Mucosa of descending colon (tissue), 3 donors: ENCODE results near the gene SPSB1. TPM values are rescaled to one million over a fixed set of nuclear protein-coding genes. Genes with fewer than 3 reads are reported as not detected.

Source experiments
- ATAC-seq: fragments of 200-7000 bp; cut with Tn5 transposase; one replicate; pipeline ENCODE4 v1.9.1; 2020; ENCODE audit warnings: mild to moderate bottlenecking, moderate library complexity
- DNase-seq, 3 donors: peaks; one replicate each; pipeline ENCODE4 v3.0.0-alpha.2; 2020
- H3K36me3 ChIP-seq: fragments of 200-600 bp; one replicate; pipeline ENCODE4 v1.8.0; 2021; ENCODE audit warnings: low read depth, mild to moderate bottlenecking
- H3K4me1 ChIP-seq: fragments of 200-600 bp; one replicate; pipeline ENCODE4 v1.8.0; 2021; ENCODE audit warnings: low read depth, mild to moderate bottlenecking
- H3K4me3 ChIP-seq: fragments of 200-600 bp; one replicate; pipeline ENCODE4 v1.8.0; 2021; ENCODE audit warnings: mild to moderate bottlenecking
- H3K9me3 ChIP-seq: fragments of 200-600 bp; one replicate; pipeline ENCODE4 v1.8.0; 2021; ENCODE audit warnings: mild to moderate bottlenecking
- intact Hi-C, 2 donors: fragments of 100-400 bp; cut with DNase I in 1 of 2; cut with micrococcal nuclease in 1 of 2; formaldehyde crosslinking; loops; one replicate each; pipeline versions ENCODE4 v1.11.0 to v1.11.1; 2022; cut with DNase I, micrococcal nuclease
- total RNA-seq, 3 donors: library from RNA; stranded (reverse); fragmentation: NEBNext Ultra II Directional in 2 of 3; extraction: Animal tissue kit (Norgen Biotek cat#: 25700) in 2 of 3; gene quantifications; one replicate each; pipeline versions ENCODE4 v1.2.1 to v1.2.4, GENCODE V29; 2021 to 2023
- TF ChIP-seq, protein P1 (sequence below): fragments of 200-600 bp; IDR thresholded peaks from one replicate; pipeline ENCODE4 v1.8.0; 2022; ENCODE audit warnings: antibody characterized with exemption, mild to moderate bottlenecking
- donor health status: DM: no; HTN: no; CAD: no; lungs with moderate emphysema.
- donor health status: DM: no; HTN: no; CAD: no.
- donor health status: DM: no; HTN: yes; CAD: no.

SPSB1 gene
- total RNA-seq, 3 donors from 2014 or later, result 22.1 to 35.5 (median 26.1) TPM

DNA sequence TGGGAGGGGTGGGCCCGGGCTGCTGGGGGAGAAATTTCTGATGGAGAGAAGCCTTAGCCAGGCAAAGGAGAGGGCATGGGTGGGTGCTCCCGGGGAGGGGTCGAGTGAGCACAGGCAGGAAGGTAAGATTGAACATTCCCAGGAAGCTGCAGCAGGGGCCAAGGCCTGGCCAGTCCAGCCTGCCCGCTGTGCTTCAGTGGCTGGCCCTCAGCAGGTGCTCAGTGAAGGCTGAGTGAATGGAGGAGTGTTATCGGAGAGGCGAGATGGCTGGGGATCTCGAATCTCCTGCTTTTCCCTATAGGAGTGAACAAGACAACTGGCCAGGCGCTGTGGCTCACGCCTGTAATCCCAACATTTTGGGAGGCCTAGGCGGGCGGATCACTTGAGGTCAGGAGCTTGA, 20.9 kb downstream of the SPSB1 start:
- TF ChIP-seq, protein P1, sequence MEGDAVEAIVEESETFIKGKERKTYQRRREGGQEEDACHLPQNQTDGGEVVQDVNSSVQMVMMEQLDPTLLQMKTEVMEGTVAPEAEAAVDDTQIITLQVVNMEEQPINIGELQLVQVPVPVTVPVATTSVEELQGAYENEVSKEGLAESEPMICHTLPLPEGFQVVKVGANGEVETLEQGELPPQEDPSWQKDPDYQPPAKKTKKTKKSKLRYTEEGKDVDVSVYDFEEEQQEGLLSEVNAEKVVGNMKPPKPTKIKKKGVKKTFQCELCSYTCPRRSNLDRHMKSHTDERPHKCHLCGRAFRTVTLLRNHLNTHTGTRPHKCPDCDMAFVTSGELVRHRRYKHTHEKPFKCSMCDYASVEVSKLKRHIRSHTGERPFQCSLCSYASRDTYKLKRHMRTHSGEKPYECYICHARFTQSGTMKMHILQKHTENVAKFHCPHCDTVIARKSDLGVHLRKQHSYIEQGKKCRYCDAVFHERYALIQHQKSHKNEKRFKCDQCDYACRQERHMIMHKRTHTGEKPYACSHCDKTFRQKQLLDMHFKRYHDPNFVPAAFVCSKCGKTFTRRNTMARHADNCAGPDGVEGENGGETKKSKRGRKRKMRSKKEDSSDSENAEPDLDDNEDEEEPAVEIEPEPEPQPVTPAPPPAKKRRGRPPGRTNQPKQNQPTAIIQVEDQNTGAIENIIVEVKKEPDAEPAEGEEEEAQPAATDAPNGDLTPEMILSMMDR, result no peak
- no peaks in the 10 kb centered on the region for H3K36me3 ChIP-seq
- DNase-seq (no peak), ATAC-seq (no peak)
- H3K4me1 ChIP-seq, result peaks cover 12% of the 10 kb centered on the region
- H3K9me3 ChIP-seq, result no peaks in the 10 kb centered on the region
- no peak overlapping the region for H3K4me3 ChIP-seq
- intact Hi-C loops, result no loop called here

DNA sequence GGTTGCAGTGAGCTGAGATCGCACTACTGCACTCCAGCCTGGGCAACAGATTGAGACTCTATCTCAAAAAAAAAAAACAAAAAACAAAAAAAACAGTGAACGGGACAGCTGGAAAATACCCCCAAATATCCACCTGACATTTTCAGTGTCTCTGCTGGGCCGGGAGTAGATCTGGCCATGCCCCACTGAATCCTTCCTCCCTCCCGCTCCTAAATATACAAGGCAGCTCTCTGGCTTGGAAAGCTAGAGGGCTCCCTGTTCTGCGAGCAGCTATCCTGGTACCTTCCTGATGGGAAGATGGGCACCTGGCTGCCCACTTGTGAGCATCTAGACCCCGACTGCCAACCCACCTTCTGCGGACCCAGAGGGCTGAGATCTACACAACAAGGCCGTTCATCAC, 21.4 kb downstream of the SPSB1 start:
- H3K4me3 ChIP-seq, result no peak overlapping the region
- H3K36me3 ChIP-seq, result no peaks in the 10 kb centered on the region
- ATAC-seq (no peak), DNase-seq (no peak)
- intact Hi-C loops, result no loop called here
- no peaks in the 10 kb centered on the region for H3K9me3 ChIP-seq
- H3K4me1 ChIP-seq, result peaks cover 13% of the 10 kb centered on the region
- TF ChIP-seq, protein P1, result no peak

- TF ChIP-seq, protein P1, result no peak
- ATAC-seq (no peak), DNase-seq (no peak)
- no peaks in the 10 kb centered on the region for H3K36me3 ChIP-seq
- peaks cover 20% of the 10 kb centered on the region for H3K4me1 ChIP-seq
- no peak overlapping the region for H3K4me3 ChIP-seq
- intact Hi-C loops, result no loop called here
- H3K9me3 ChIP-seq, result no peaks in the 10 kb centered on the region
Measured at GRCh38 chr1:9314711-9315379, 22.2 kb downstream of the SPSB1 start.

DNA sequence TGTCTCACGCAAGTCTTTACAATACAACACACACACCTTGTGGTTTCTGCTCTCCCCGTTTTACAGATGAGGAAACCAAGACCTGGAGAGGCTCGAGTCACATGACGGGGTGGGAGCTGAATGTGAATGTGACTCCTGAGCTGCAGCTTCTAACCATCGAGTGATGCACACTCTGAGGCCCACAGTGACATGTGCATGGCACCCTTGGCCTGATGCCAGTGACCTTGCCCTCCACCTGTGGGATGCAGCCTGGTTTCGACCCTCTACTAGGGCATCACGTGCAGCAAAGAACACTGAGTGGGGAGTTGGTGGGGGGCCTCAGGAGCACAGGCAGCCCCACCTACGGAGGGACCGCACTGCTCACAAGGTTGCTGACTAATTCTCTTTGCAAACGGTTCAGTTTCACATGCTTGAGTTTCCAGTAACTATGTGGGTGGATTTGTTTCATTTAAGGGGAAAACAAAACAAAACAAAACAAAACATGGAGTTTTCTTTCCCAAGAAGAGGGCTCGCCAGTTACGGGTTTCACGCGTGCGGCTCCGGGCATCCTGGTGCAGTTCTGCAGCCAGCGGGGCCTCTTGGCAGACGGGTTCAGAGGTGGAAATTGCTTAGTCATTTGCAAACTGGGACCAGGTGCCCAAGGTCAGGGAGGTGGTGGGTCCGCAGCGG, 22.9 kb downstream of the SPSB1 start:
- TF ChIP-seq, protein P1, result no peak
- no peaks in the 10 kb centered on the region for H3K9me3 ChIP-seq
- H3K36me3 ChIP-seq, result no peaks in the 10 kb centered on the region
- peak; percentile 17 for ATAC-seq
- peak in 1 of 3 donors; percentile 31 for DNase-seq
- H3K4me1 ChIP-seq, result peaks cover 24% of the 10 kb centered on the region
- intact Hi-C loops, result no loop called here
- no peak overlapping the region for H3K4me3 ChIP-seq

DNA sequence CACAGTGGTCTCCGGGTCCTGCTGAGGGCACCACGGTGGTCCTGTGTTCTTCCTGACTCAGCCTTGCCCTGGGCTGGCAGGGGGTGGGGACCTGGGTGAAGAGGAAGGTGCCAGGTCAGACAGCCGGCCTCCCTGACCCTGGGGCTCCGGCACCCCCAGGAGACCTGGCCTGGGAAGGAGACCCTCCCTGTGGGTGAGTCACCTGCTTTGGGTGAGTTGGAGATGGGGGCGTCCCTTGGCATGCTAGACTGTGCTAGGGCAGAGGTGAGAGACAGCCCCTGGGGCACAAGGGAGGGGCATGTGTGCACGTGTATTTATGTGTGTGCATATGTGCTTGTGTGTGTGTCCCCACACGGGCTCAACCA, 23.4 kb downstream of the SPSB1 start:
- Histone ChIP-seq H3K36me3 (no peaks in the 10 kb centered on the region), H3K4me3 (no peak overlapping the region), H3K4me1 (peaks cover 24% of the 10 kb centered on the region), H3K9me3 (no peaks in the 10 kb centered on the region)
- DNase-seq (no peak), ATAC-seq (no peak)
- intact Hi-C loops, result no loop called here
- TF ChIP-seq, protein P1, result no peak
